Measurements from ENCODE around the gene SLC29A4. TPM values are rescaled to one million over a fixed set of nuclear protein-coding genes. Genes with fewer than 3 reads are reported as not detected.
"Not testable (repeated sequence)": the region's sequence is repeated elsewhere in the genome, so short reads cannot be mapped to it uniquely, and the experiment has no call there.

The SLC29A4 gene
- total RNA-seq, 1 donor from 2014 or later = 2.7 TPM

- Histone ChIP-seq H3K4me3 (no peak overlapping the region), H3K9me3 (no peaks in the 10 kb centered on the region), H3K27me3 (no peaks in the 10 kb centered on the region), H3K4me1 (no peaks in the 10 kb centered on the region), H3K27ac (no peak overlapping the region), H3K36me3 (no peaks in the 10 kb centered on the region)
- no peak for DNase-seq (ENCODE audit: extremely low spot score in 2 of 2)
- intact Hi-C loops (cut with DNase I) = no loop called here
- TF ChIP-seq POLR2A (IDR thresholded peaks at IDR 0.05) (no peak), CTCF (IDR thresholded peaks at IDR 0.05) (no peak), POLR2AphosphoS5 (IDR thresholded peaks at IDR 0.05; ENCODE audit: insufficient read depth in 1 of 2, low read depth in 1 of 2) (no peak)
Observed at GRCh38 chr7:5274441-5274840, 8.3 kb upstream of the SLC29A4 start.

DNA sequence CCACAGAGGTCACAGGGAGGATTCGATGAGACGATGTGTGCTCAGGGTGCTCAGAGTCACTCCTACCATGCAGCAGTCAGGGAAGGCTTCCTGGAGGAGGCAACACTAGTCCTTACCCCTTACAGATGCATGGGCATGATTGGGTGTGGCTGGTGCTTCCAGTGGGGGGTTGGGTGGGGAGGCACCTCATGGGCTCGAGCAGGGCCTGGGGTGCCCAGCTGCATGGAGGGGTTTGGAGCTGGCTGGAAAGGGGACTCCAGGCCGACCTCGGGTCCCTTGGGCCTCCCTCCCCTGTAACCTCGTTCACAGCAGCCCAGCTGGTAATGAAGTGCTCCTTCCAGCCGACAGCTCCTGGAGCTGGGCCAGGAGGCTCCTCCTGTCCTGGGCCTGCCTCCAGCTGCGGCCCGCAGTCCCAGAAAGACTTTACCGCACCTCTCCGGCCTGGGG lies 7.7 kb upstream of the SLC29A4 start:
- H3K4me1 ChIP-seq; H3K4me3 ChIP-seq; H3K27me3 ChIP-seq; DNase-seq (ENCODE audit: extremely low spot score in 2 of 2); intact Hi-C loops (cut with DNase I); H3K27ac ChIP-seq; H3K9me3 ChIP-seq; H3K36me3 ChIP-seq: not testable (repeated sequence)

GRCh38 chr7:5275510-5275909 lies 7.2 kb upstream of the SLC29A4 start:
- H3K27me3 ChIP-seq; intact Hi-C loops (cut with DNase I); H3K4me3 ChIP-seq; H3K4me1 ChIP-seq; H3K9me3 ChIP-seq; H3K36me3 ChIP-seq; H3K27ac ChIP-seq; DNase-seq (ENCODE audit: extremely low spot score in 2 of 2): not testable (repeated sequence)

- H3K27ac ChIP-seq; DNase-seq (ENCODE audit: extremely low spot score in 2 of 2); H3K27me3 ChIP-seq; H3K9me3 ChIP-seq; H3K4me1 ChIP-seq; H3K36me3 ChIP-seq; H3K4me3 ChIP-seq; intact Hi-C loops (cut with DNase I): not testable (repeated sequence)
Observed at GRCh38 chr7:5276123-5276522, 6.6 kb upstream of the SLC29A4 start.

DNA sequence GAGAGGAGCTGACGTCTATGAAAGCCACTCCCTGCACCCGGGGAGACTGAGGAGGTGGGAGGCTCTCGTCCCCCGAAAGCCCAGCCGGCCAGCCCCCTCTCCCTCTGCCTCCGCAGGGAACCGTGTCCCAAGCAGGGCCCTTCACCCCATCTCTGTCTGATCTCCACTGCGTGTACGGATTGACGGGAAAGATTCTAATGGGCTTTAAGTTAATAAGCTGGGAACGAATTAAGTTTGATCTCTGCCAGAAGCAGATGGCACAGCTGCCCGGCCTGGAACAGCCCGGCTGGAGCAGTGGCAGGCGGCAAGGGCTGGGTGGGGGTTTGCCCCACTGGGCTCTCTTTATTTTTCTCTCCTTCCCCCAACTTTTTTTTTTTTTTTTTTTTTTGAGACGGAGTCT lies 6.1 kb upstream of the SLC29A4 start:
- Histone ChIP-seq H3K4me1 (no peaks in the 10 kb centered on the region), H3K27me3 (no peaks in the 10 kb centered on the region), H3K36me3 (no peaks in the 10 kb centered on the region), H3K27ac (no peak overlapping the region), H3K9me3 (no peaks in the 10 kb centered on the region), H3K4me3 (no peak overlapping the region)
- no peak for TF ChIP-seq POLR2AphosphoS5 (IDR thresholded peaks at IDR 0.05; ENCODE audit: insufficient read depth in 1 of 2, low read depth in 1 of 2)
- TF ChIP-seq POLR2A (IDR thresholded peaks at IDR 0.05) = no peak
- TF ChIP-seq CTCF (IDR thresholded peaks at IDR 0.05) = no peak
- intact Hi-C loops (cut with DNase I) = no loop called here
- DNase-seq (ENCODE audit: extremely low spot score in 2 of 2) = no peak

DNA sequence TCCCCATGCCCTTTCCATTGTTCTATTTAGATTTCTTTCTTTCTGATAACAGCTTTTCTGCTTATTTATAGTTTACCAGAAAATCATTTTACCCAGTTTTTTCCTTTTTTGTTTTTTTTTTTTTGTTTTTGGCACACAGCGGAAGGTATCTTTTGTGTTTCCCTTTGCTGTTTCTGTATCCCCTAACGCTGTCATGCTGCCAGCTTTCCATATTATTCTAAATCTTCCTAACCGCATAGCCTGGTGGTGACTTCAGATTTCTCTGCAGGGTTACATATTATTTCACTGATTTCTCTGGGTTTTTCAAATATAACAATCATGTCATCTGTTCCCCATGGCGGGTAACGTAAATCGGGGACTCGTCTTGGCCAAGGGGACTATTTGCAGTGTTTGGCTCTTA lies 4.0 kb upstream of the SLC29A4 start:
- no peaks in the 10 kb centered on the region for H3K27me3 ChIP-seq
- no peak overlapping the region for H3K27ac ChIP-seq
- intact Hi-C loops (cut with DNase I) = no loop called here
- DNase-seq (ENCODE audit: extremely low spot score in 2 of 2) = no peak
- peaks cover 7% of the 10 kb centered on the region for H3K4me1 ChIP-seq
- H3K9me3 ChIP-seq = no peaks in the 10 kb centered on the region
- no peaks in the 10 kb centered on the region for H3K36me3 ChIP-seq
- no peak overlapping the region for H3K4me3 ChIP-seq
- TF ChIP-seq POLR2A (IDR thresholded peaks at IDR 0.05) = no peak
- no peak for TF ChIP-seq CTCF (IDR thresholded peaks at IDR 0.05)
- TF ChIP-seq POLR2AphosphoS5 (IDR thresholded peaks at IDR 0.05; ENCODE audit: insufficient read depth in 1 of 2, low read depth in 1 of 2) = no peak

DNA sequence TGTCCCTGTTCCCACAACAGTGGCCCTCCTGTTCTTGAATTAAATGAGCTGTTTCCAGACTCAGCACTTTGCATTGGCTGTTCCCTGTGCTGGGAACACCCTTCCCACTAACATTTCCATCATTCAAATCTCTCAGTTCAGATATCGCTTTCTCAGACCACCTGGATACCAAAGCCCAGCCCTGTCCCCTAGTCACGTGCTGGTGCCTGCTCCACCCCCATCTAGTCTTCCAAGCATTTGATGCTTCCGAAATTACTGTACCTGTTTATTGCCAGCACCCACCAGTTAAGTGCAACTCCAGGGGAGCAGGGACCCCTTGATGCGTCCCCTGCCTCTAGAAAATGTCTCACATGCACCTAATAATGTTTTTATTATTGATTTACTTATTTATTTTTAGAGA lies 3.0 kb upstream of the SLC29A4 start:
- Histone ChIP-seq H3K4me3 (no peak overlapping the region), H3K27me3 (no peaks in the 10 kb centered on the region), H3K36me3 (no peaks in the 10 kb centered on the region), H3K27ac (no peak overlapping the region), H3K4me1 (peaks cover 14% of the 10 kb centered on the region), H3K9me3 (no peaks in the 10 kb centered on the region)
- TF ChIP-seq POLR2AphosphoS5 (IDR thresholded peaks at IDR 0.05; ENCODE audit: insufficient read depth in 1 of 2, low read depth in 1 of 2) = no peak
- no peak for TF ChIP-seq CTCF (IDR thresholded peaks at IDR 0.05)
- TF ChIP-seq POLR2A (IDR thresholded peaks at IDR 0.05) = no peak
- no peak for DNase-seq (ENCODE audit: extremely low spot score in 2 of 2)
- intact Hi-C loops (cut with DNase I) = no loop called here

GRCh38 chr7:5281598-5282500 lies 894 bp upstream of the SLC29A4 start:
- H3K36me3 ChIP-seq; DNase-seq (ENCODE audit: extremely low spot score in 2 of 2); H3K27me3 ChIP-seq; H3K27ac ChIP-seq; H3K9me3 ChIP-seq; intact Hi-C loops (cut with DNase I); H3K4me3 ChIP-seq: not testable (repeated sequence)
- H3K4me1 ChIP-seq = peaks cover 14% of the 10 kb centered on the region
